H1 (cell line): Measurements from ENCODE around the gene USPL1.

Experiments used
- CTCF ChIP-seq, 3 experiments: IDR thresholded peaks; 1 replicate in 2 of 3; 2 replicates in 1 of 3; pipeline versions ENCODE4 v1.5.1 to v1.6.1; 2011; ENCODE audit warnings: low read length in 3 of 3, mild to moderate bottlenecking in 3 of 3, inconsistent platforms in 2 of 3, low read depth in 1 of 3, moderate library complexity in 1 of 3; ENCODE audit not compliant: insufficient read depth in 1 of 3; ENCODE audit errors: control extremely low read depth in 1 of 3
- EP300 ChIP-seq, 2 experiments: IDR thresholded peaks; 1 replicate in 1 of 2; 2 replicates in 1 of 2; pipeline ENCODE4 v1.6.1; 2011 to 2012; ENCODE audit warnings: low read depth in 2 of 2, low read length in 2 of 2, mild to moderate bottlenecking in 2 of 2, borderline replicate concordance in 1 of 2, inconsistent platforms in 1 of 2, moderate library complexity in 1 of 2
- KDM1A ChIP-seq: fragments of 200-600, 300-600 bp; sonication (generic); IDR thresholded peaks from 2 replicates; pipeline ENCODE4 v1.7.1; 2016; ENCODE audit warnings: mild to moderate bottlenecking, low read length, borderline replicate concordance
- KDM5A ChIP-seq: fragments of 200-600 bp; IDR thresholded peaks from 2 replicates; pipeline ENCODE4 v1.7.1; 2012; ENCODE audit warnings: mild to moderate bottlenecking, low read length, inconsistent platforms, mixed read lengths
- POLR2A ChIP-seq, 2 experiments: IDR thresholded peaks; 1 replicate in 1 of 2; 2 replicates in 1 of 2; pipeline ENCODE4 v1.6.1; 2011; ENCODE audit warnings: low read depth in 2 of 2, low read length in 2 of 2, mild to moderate bottlenecking in 2 of 2; ENCODE audit errors: control extremely low read depth in 1 of 2
- POLR2AphosphoS5 ChIP-seq: IDR thresholded peaks from 2 replicates; pipeline ENCODE4 v1.6.1; 2011; ENCODE audit warnings: low read depth, low read length
- SP4 ChIP-seq: IDR thresholded peaks from 2 replicates; pipeline ENCODE4 v1.6.1; 2012; ENCODE audit warnings: low read length, inconsistent platforms
- TAF1 ChIP-seq: IDR thresholded peaks from 2 replicates; pipeline ENCODE4 v1.6.1; 2011; ENCODE audit warnings: mild to moderate bottlenecking, low read depth, low read length
- TEAD4 ChIP-seq: IDR thresholded peaks from 2 replicates; pipeline ENCODE4 v1.6.1; 2012; ENCODE audit warnings: low read depth, low read length, inconsistent platforms, mixed read lengths
- YY1 ChIP-seq: IDR thresholded peaks from 2 replicates; pipeline ENCODE4 v1.6.1; 2011; ENCODE audit warnings: low read depth, mild to moderate bottlenecking, low read length

DNA sequence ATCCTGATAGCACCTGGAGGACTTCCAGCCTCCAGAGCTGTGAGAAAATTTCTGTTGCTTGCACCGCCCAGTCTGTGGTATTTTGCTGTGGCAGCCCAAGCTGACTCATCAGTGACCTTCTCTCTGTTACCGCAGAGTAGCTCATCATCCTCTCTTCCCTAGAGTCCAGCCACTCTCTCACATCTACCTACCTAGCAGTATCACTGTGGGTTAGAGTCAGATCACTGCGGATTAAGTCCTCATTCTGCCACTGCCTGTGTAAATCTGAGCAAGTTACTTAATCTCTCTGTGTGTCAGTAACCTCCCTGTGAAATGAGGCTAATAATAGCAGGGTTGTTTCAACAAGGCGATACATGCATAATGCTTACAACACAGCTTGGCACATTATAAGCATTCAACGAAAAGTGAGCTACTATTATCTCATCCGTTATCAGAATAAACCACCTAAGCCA lies 40.3 kb upstream of the USPL1 start:
- no peak for TF ChIP-seq POLR2A (IDR thresholded peaks at IDR 0.05; ENCODE audit: control extremely low read depth in 1 of 2, low read depth in 2 of 2, low read length in 2 of 2)
- no peak for TF ChIP-seq CTCF (IDR thresholded peaks at IDR 0.05; ENCODE audit: control extremely low read depth in 1 of 3, insufficient read depth in 1 of 3, low read depth in 1 of 3, low read length in 3 of 3)
- no peak for TF ChIP-seq YY1
- TF ChIP-seq KDM5A = no peak
- TF ChIP-seq SP4 = no peak
- TF ChIP-seq TEAD4 = no peak
- TF ChIP-seq KDM1A = no peak
- TF ChIP-seq EP300 (IDR thresholded peaks at IDR 0.05; ENCODE audit: borderline replicate concordance in 1 of 2, low read depth in 2 of 2, low read length in 2 of 2) = no peak
- TF ChIP-seq TAF1 = no peak
- TF ChIP-seq POLR2AphosphoS5 = no peak
